Measurements from ENCODE around the gene UPK1A. TPM values are rescaled to one million over a fixed set of nuclear protein-coding genes. Genes with fewer than 3 reads are reported as not detected.
A peak's percentile ranks its signal among the peaks of the same experiment; 100 is the strongest.
"Not testable (repeated sequence)": the region's sequence is repeated elsewhere in the genome, so short reads cannot be mapped to it uniquely, and the experiment has no call there.

Gene UPK1A
- total RNA-seq, 1 donor from 2014 or later, result 0.77 TPM

DNA sequence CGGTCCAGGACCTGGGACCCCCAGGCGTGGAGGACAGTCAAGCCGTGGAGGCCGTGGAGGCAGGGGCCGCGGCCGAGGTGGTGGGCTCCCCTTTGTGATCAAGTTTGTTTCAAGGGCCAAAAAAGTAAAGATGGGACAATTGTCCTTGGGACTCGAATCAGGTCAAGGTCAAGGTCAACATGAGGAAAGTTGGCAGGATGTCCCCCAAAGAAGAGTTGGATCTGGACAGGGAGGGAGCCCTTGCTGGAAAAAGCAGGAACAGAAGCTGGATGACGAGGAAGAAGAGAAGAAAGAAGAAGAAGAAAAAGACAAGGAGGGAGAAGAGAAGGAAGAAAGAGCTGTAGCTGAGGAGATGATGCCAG lies 53.8 kb downstream of the UPK1A start:
- peak overlapping the region; percentile 21 for H3K4me3 Mint-ChIP-seq
- no peak for DNase-seq
- no peaks in the 10 kb centered on the region for H3K9me3 Mint-ChIP-seq
- H3K4me1 Mint-ChIP-seq, result peaks cover 25% of the 10 kb centered on the region
- no peaks in the 10 kb centered on the region for H3K27me3 Mint-ChIP-seq
- intact Hi-C loops (cut with micrococcal nuclease), result no loop called here
- H3K36me3 Mint-ChIP-seq (ENCODE audit: low read depth), result peaks cover 65% of the 10 kb centered on the region
- no peak overlapping the region for H3K27ac Mint-ChIP-seq

DNA sequence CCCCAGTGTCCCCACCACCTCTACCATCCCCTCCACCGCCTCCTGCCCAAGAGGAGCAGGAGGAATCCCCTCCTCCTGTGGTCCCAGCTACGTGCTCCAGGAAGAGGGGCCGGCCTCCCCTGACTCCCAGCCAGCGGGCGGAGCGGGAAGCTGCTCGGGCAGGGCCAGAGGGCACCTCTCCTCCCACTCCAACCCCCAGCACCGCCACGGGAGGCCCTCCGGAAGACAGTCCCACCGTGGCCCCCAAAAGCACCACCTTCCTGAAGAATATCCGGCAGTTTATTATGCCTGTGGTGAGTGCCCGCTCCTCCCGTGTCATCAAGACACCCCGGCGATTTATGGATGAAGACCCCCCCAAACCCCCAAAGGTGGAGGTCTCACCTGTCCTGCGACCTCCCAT lies 54.3 kb downstream of the UPK1A start:
- peaks cover 24% of the 10 kb centered on the region for H3K4me1 Mint-ChIP-seq
- H3K9me3 Mint-ChIP-seq, result no peaks in the 10 kb centered on the region
- peaks cover 67% of the 10 kb centered on the region for H3K36me3 Mint-ChIP-seq (ENCODE audit: low read depth)
- H3K27me3 Mint-ChIP-seq, result no peaks in the 10 kb centered on the region
- intact Hi-C loops (cut with micrococcal nuclease), result no loop called here
- no peak overlapping the region for H3K27ac Mint-ChIP-seq
- no peak for DNase-seq
- no peak overlapping the region for H3K4me3 Mint-ChIP-seq

DNA sequence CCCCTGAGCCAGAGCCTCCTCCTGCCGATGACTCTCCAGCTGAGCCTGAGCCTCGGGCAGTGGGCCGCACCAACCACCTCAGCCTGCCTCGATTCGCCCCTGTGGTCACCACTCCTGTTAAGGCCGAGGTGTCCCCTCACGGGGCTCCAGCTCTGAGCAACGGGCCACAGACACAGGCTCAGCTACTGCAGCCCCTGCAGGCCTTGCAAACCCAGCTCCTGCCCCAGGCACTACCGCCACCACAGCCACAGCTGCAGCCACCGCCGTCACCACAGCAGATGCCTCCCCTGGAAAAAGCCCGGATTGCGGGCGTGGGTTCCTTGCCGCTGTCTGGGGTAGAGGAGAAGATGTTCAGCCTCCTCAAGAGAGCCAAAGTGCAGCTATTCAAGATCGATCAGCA lies 55.1 kb downstream of the UPK1A start:
- no peak overlapping the region for H3K4me3 Mint-ChIP-seq
- intact Hi-C loops (cut with micrococcal nuclease), result no loop called here
- no peaks in the 10 kb centered on the region for H3K27me3 Mint-ChIP-seq
- H3K36me3 Mint-ChIP-seq (ENCODE audit: low read depth), result peaks cover 67% of the 10 kb centered on the region
- no peak overlapping the region for H3K27ac Mint-ChIP-seq
- no peaks in the 10 kb centered on the region for H3K9me3 Mint-ChIP-seq
- peaks cover 20% of the 10 kb centered on the region for H3K4me1 Mint-ChIP-seq
- no peak for DNase-seq

DNA sequence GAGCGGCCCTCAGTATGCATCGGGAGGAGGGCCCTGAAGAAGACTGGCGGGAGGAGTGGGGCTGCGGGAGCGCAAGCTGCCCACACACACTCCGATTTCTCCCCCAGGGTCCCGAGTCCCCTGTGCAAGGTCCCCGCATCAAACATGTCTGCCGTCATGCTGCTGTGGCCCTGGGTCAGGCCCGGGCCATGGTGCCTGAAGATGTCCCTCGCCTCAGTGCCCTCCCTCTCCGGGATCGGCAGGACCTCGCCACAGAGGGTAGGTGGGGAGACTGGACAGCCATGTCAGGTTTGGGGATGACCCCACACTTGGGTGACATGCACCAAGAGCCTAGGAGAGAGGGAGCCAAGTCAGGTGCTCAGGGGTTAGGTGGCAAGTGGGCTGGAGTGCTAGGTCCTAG lies 56.1 kb downstream of the UPK1A start:
- Mint-ChIP-seq H3K9me3 (no peaks in the 10 kb centered on the region), H3K4me3 (no peak overlapping the region), H3K4me1 (peaks cover 17% of the 10 kb centered on the region), H3K27ac (no peak overlapping the region), H3K36me3 (ENCODE audit: low read depth) (peaks cover 66% of the 10 kb centered on the region), H3K27me3 (no peaks in the 10 kb centered on the region)
- DNase-seq, result no peak
- intact Hi-C loops (cut with micrococcal nuclease), result no loop called here

DNA sequence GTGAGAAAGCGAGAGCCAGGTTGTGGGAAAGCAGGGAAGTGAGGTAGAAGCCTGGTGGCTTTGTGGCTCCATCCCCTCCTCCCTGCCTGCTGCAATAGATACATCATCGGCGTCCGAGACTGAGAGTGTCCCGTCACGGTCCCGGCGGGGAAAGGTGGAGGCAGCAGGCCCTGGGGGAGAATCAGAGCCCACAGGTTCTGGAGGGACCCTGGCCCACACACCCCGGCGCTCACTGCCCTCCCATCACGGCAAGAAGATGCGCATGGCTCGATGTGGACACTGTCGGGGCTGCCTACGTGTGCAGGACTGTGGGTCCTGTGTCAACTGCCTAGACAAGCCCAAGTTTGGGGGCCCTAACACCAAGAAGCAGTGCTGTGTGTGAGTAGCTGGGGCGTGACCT lies 56.6 kb downstream of the UPK1A start:
- Mint-ChIP-seq H3K27me3 (no peaks in the 10 kb centered on the region), H3K9me3 (no peaks in the 10 kb centered on the region), H3K27ac (no peak overlapping the region), H3K36me3 (ENCODE audit: low read depth) (peaks cover 66% of the 10 kb centered on the region), H3K4me1 (peaks cover 17% of the 10 kb centered on the region), H3K4me3 (no peak overlapping the region)
- intact Hi-C loops (cut with micrococcal nuclease), result no loop called here
- no peak for DNase-seq

DNA sequence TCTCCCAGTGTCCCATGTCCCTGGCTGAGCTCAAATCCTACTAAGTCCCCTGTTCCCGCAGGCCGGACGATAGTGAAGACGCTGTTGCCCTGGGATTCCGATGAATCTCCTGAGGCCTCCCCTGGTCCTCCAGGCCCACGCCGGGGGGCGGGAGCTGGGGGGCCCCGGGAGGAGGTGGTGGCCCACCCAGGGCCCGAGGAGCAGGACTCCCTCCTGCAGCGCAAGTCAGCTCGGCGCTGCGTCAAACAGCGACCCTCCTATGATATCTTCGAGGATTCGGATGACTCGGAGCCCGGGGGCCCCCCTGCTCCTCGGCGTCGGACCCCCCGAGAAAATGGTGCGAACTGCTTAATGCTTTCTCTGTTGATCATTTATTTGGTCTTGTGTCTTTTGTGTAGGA lies 57.4 kb downstream of the UPK1A start:
- H3K9me3 Mint-ChIP-seq, result no peaks in the 10 kb centered on the region
- peaks cover 16% of the 10 kb centered on the region for H3K4me1 Mint-ChIP-seq
- H3K4me3 Mint-ChIP-seq, result no peak overlapping the region
- H3K27me3 Mint-ChIP-seq, result no peaks in the 10 kb centered on the region
- H3K36me3 Mint-ChIP-seq (ENCODE audit: low read depth), result peaks cover 73% of the 10 kb centered on the region
- no peak for DNase-seq
- no peak overlapping the region for H3K27ac Mint-ChIP-seq
- intact Hi-C loops (cut with micrococcal nuclease), result no loop called here

DNA sequence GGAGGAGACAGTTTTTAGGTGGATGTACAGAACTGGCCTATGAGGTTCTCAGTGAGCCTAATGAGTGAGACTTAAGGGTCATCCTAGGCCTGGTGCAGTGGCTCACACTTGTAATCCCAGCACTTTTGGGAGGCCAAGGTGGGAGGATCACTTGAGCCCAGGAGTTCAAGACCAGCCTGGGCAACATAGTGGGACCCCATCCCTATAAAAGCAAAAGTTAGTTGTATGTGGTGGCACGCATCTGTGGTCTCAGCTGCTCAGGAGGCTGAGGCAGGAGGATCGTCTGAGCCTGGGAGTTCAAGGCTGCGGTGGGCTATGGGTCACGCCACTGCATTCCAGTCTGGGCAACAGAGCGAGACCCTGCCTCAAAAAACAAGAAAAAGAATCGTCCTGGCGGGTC lies 57.8 kb downstream of the UPK1A start:
- H3K27ac Mint-ChIP-seq; intact Hi-C loops (cut with micrococcal nuclease); H3K9me3 Mint-ChIP-seq; DNase-seq; H3K27me3 Mint-ChIP-seq; H3K4me3 Mint-ChIP-seq: not testable (repeated sequence)
- Mint-ChIP-seq H3K4me1 (peaks cover 13% of the 10 kb centered on the region), H3K36me3 (ENCODE audit: low read depth) (peaks cover 75% of the 10 kb centered on the region)

DNA sequence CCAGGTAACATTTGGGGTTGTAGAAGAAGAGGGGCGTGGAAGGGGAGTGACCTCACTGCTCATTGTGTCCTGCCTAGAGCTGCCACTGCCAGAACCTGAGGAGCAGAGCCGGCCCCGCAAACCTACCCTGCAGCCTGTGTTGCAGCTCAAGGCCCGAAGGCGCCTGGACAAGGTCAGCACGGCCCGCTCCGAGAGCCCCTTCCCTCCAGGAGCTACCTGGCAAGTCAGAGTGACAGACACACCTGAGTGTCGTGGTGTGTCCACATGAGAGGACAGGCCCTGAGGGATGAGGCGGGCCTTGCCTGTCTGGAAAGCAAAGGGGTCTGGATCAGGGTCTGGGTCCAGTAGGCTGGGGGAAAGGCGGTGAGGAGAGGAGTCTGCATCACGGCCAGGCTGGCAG lies 58.2 kb downstream of the UPK1A start:
- no peak for DNase-seq
- intact Hi-C loops (cut with micrococcal nuclease), result no loop called here
- Mint-ChIP-seq H3K27me3 (no peaks in the 10 kb centered on the region), H3K4me1 (peaks cover 8% of the 10 kb centered on the region), H3K9me3 (no peaks in the 10 kb centered on the region), H3K4me3 (no peak overlapping the region), H3K36me3 (ENCODE audit: low read depth) (peaks cover 76% of the 10 kb centered on the region), H3K27ac (no peak overlapping the region)

DNA sequence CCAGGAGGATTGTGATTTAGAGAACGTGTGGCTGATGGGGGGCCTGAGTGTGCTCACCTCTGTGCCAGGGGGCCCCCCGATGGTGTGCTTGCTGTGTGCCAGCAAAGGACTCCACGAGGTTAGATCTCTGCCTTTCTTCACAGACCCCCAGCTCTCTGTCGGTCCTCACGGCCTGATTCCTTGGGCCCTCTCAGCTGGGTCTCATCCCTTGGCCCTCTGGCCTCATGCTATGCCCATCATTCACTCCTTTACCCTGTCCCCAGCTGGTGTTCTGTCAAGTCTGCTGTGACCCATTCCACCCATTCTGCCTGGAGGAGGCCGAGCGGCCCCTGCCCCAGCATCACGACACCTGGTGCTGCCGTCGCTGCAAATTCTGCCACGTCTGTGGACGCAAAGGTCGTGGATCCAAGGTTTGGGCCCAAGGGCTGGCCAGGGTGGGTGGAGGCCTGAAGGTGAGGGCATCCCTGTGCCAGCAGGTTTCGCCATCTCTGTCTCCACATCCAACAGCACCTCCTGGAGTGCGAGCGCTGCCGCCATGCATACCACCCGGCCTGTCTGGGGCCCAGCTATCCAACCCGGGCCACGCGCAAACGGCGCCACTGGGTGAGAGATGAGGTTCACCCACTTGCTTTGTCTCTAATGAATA lies 59.0 kb downstream of the UPK1A start:
- Mint-ChIP-seq H3K4me1 (peaks cover 5% of the 10 kb centered on the region), H3K27me3 (no peaks in the 10 kb centered on the region), H3K36me3 (ENCODE audit: low read depth) (peaks cover 79% of the 10 kb centered on the region), H3K27ac (no peak overlapping the region), H3K4me3 (no peak overlapping the region), H3K9me3 (no peaks in the 10 kb centered on the region)
- intact Hi-C loops (cut with micrococcal nuclease), result no loop called here
- DNase-seq, result no peak

DNA sequence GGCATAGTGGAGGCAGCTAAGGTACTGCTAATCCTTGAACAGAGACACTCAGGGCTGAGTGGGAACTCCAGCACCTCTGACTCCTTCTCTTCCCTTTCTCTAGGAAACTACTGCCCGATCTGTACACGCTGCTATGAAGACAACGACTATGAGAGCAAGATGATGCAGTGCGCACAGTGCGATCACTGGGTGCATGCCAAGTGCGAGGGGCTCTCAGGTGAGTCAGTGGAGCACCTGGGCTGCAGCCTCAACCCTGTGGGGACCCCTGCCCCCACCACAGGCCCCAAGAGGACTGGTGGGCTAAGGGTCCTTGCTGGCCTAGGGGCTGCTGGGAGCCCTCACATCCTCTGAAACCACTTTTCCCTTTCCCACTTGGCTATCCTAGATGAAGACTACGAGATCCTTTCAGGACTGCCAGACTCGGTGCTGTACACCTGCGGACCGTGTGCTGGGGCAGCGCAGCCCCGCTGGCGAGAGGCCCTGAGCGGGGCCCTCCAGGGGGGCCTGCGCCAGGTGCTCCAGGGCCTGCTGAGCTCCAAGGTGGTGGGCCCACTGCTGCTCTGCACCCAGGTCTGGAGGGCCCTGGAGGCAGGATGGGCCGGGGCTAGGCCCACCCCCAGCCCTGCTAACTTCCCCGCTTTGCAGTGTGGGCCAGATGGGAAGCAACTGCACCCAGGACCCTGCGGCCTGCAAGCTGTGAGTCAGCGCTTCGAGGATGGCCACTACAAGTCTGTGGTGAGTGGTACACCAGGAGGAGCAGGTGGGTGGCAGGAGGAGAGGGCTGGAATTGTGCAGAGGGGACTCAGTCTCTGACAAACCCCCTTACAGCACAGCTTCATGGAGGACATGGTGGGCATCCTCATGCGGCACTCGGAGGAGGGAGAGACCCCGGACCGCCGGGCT lies 61.0 kb downstream of the UPK1A start:
- Mint-ChIP-seq H3K27me3 (no peaks in the 10 kb centered on the region), H3K4me1 (peaks cover 3% of the 10 kb centered on the region), H3K36me3 (ENCODE audit: low read depth) (peaks cover 79% of the 10 kb centered on the region), H3K4me3 (no peak overlapping the region), H3K9me3 (no peaks in the 10 kb centered on the region), H3K27ac (no peak overlapping the region)
- intact Hi-C loops (cut with micrococcal nuclease), result no loop called here
- DNase-seq, result no peak

Other genes starting within 250 kb of the UPK1A start
- gene FFAR2, start 218.3 kb upstream of the UPK1A start, total RNA-seq, result not detected in 2 replicates
- not detected in 2 replicates for gene KRTDAP, start 176.1 kb upstream of the UPK1A start, total RNA-seq
- gene DMKN, start 152.9 kb upstream of the UPK1A start, total RNA-seq, result not detected in 2 replicates
- not detected in 2 replicates for gene SBSN, start 138.2 kb upstream of the UPK1A start, total RNA-seq
- gene GAPDHS, start 133.1 kb upstream of the UPK1A start, total RNA-seq, result not detected in 2 replicates
- gene TMEM147, start 120.9 kb upstream of the UPK1A start, total RNA-seq, result 132 and 134 TPM in 2 replicates
- not detected in 2 replicates for gene ATP4A, start 102.9 kb upstream of the UPK1A start, total RNA-seq
- not detected in 2 replicates for gene PMIS2, start 80.3 kb upstream of the UPK1A start, total RNA-seq
- gene HAUS5, start 53.8 kb upstream of the UPK1A start, total RNA-seq, result 45.8 TPM in 2 replicates
- gene RBM42, start 37.5 kb upstream of the UPK1A start, total RNA-seq, result 114 and 115 TPM in 2 replicates
- gene ETV2, start 24.8 kb upstream of the UPK1A start, total RNA-seq, result 0.93 and 1.1 TPM in 2 replicates
- 451 and 472 TPM in 2 replicates for gene COX6B1, start 18.2 kb upstream of the UPK1A start, total RNA-seq
- gene ZBTB32, start 38.0 kb downstream of the UPK1A start, total RNA-seq, result 140 and 142 TPM in 2 replicates
- 60.0 and 64.5 TPM in 2 replicates for gene KMT2B, start 51.5 kb downstream of the UPK1A start, total RNA-seq
- 62.4 and 75.2 TPM in 2 replicates for gene IGFLR1, start 75.9 kb downstream of the UPK1A start, total RNA-seq
- 26.9 and 28.2 TPM in 2 replicates for gene U2AF1L4, start 78.9 kb downstream of the UPK1A start, total RNA-seq
- 44.9 and 46.7 TPM in 2 replicates for gene PSENEN, start 79.1 kb downstream of the UPK1A start, total RNA-seq
- 7.7 and 11.1 TPM in 2 replicates for gene LIN37, start 82.1 kb downstream of the UPK1A start, total RNA-seq
- 0.42 TPM in 1 of 2 replicates, not detected in the other for gene HSPB6, start 90.5 kb downstream of the UPK1A start, total RNA-seq
- 35.2 and 43.6 TPM in 2 replicates for gene PROSER3, start 91.7 kb downstream of the UPK1A start, total RNA-seq
- 24.6 and 26.4 TPM in 2 replicates for gene ARHGAP33, start 109.0 kb downstream of the UPK1A start, total RNA-seq
- gene PRODH2, start 146.3 kb downstream of the UPK1A start, total RNA-seq, result not detected in 2 replicates
- gene NPHS1, start 186.0 kb downstream of the UPK1A start, total RNA-seq, result 0.28 TPM in 1 of 2 replicates, not detected in the other
- 1.8 and 2.1 TPM in 2 replicates for gene KIRREL2, start 190.4 kb downstream of the UPK1A start, total RNA-seq
- 2.0 and 2.4 TPM in 2 replicates for gene APLP1, start 202.1 kb downstream of the UPK1A start, total RNA-seq
- gene NFKBID, start 234.0 kb downstream of the UPK1A start, total RNA-seq, result 146 and 150 TPM in 2 replicates
- gene HCST, start 236.0 kb downstream of the UPK1A start, total RNA-seq, result 46.1 and 48.4 TPM in 2 replicates
- gene TYROBP, start 241.8 kb downstream of the UPK1A start, total RNA-seq, result not detected in 2 replicates